GM06990 (cell line): ENCODE results near the gene DNAJA4.

Experiments
- DNase-seq: peaks from one replicate; pipeline ENCODE4 v3.0.0-alpha.2; 2011; ENCODE audit not compliant: insufficient read length; ENCODE audit errors: extremely low read depth
- H3K27me3 ChIP-seq: replicated peaks from 2 replicates; pipeline ENCODE4 v1.6.0; 2011; ENCODE audit warnings: low read length; ENCODE audit not compliant: control insufficient read depth, insufficient read depth
- H3K36me3 ChIP-seq: 2 replicates; pipeline ENCODE4 v1.5.1; 2011; ENCODE audit warnings: low read length; ENCODE audit not compliant: control insufficient read depth, insufficient read depth
- H3K4me3 ChIP-seq: replicated peaks from 2 replicates; pipeline ENCODE4 v1.5.1; 2011; ENCODE audit warnings: low read depth, mild to moderate bottlenecking, control low read depth, low read length
- TF ChIP-seq, protein P1 (sequence below): IDR thresholded peaks from 2 replicates; pipeline ENCODE4 v1.5.1; 2011; ENCODE audit warnings: low read length, control low read depth, mild to moderate bottlenecking, inconsistent platforms; ENCODE audit not compliant: insufficient read depth, poor library complexity, severe bottlenecking

Gene DNAJA4

GRCh38 chr15:78321041-78321570, 56.7 kb downstream of the DNAJA4 start:
- no peaks in the 10 kb centered on the region for H3K27me3 ChIP-seq
- TF ChIP-seq, protein P1, sequence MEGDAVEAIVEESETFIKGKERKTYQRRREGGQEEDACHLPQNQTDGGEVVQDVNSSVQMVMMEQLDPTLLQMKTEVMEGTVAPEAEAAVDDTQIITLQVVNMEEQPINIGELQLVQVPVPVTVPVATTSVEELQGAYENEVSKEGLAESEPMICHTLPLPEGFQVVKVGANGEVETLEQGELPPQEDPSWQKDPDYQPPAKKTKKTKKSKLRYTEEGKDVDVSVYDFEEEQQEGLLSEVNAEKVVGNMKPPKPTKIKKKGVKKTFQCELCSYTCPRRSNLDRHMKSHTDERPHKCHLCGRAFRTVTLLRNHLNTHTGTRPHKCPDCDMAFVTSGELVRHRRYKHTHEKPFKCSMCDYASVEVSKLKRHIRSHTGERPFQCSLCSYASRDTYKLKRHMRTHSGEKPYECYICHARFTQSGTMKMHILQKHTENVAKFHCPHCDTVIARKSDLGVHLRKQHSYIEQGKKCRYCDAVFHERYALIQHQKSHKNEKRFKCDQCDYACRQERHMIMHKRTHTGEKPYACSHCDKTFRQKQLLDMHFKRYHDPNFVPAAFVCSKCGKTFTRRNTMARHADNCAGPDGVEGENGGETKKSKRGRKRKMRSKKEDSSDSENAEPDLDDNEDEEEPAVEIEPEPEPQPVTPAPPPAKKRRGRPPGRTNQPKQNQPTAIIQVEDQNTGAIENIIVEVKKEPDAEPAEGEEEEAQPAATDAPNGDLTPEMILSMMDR, result no peak
- DNase-seq, result no peak
- no peak overlapping the region for H3K4me3 ChIP-seq
- no peaks in the 10 kb centered on the region for H3K36me3 ChIP-seq

DNA sequence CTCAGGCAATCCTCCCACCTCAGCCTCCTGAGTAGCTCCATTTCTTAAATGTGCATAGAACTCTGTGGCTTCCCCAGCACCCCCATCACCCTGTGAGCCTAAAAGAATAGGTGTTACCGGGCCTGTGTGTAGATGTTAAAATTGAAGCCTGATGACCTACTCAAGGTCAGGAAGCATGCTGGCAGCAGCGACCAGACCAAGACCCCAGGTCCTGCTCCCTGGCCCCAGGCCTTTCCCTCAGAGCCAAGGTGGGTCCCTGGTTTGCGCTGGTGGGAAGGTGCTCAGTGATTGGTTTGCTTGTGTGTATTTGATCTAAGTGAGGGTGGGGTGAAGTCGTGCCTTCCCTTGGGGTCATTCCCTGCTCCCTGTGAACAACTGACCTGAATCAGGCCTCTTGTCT, 57.4 kb downstream of the DNAJA4 start:
- no peaks in the 10 kb centered on the region for H3K27me3 ChIP-seq
- no peak for DNase-seq
- H3K36me3 ChIP-seq, result no peaks in the 10 kb centered on the region
- no peak overlapping the region for H3K4me3 ChIP-seq
- TF ChIP-seq, protein P1, result no peak

DNA sequence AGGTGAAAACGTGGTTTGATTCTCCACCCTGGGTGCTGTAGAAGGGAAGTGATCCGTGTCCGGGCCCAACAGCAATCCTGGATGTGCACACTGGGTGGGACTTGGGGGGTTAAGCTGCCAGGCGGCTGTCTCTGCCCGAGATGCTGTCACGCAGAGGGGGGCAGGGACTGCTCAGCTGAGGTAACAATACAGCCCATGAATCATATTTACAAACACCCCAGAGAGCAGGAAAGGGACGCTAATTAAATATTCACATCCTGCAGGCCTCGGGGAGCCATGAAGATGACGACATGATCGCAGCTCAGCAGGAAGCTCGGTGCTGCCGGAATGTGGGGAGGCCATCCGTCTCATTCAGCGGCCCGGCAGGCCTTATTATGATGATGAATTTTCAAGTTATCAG, 57.9 kb downstream of the DNAJA4 start:
- Histone ChIP-seq H3K27me3 (no peaks in the 10 kb centered on the region), H3K36me3 (no peaks in the 10 kb centered on the region), H3K4me3 (no peak overlapping the region)
- TF ChIP-seq, protein P1, result no peak
- DNase-seq, result no peak

GRCh38 chr15:78322724-78323521, 58.6 kb downstream of the DNAJA4 start:
- no peak for DNase-seq
- TF ChIP-seq, protein P1, result no peak
- H3K27me3 ChIP-seq, result no peaks in the 10 kb centered on the region
- no peak overlapping the region for H3K4me3 ChIP-seq
- H3K36me3 ChIP-seq, result no peaks in the 10 kb centered on the region

GRCh38 chr15:78323693-78324092, 59.3 kb downstream of the DNAJA4 start:
- Histone ChIP-seq H3K27me3 (no peaks in the 10 kb centered on the region), H3K4me3 (no peak overlapping the region), H3K36me3 (no peaks in the 10 kb centered on the region)
- TF ChIP-seq, protein P1, result no peak
- DNase-seq, result no peak
